ENCODE data around the gene GPX3.

GRCh38 chr5:151062405-151063141 is 42.2 kb downstream of the GPX3 start:
- TF ChIP-seq CTCF (IDR thresholded peaks at IDR 0.05; ENCODE audit: poor library complexity) = no peak
- no peak for TF ChIP-seq EZH2 (IDR thresholded peaks at IDR 0.05; ENCODE audit: borderline replicate concordance)

All from hepatocyte (in vitro differentiated cells).